ENCODE results near the gene ZNF880.

ZNF880 gene

DNA sequence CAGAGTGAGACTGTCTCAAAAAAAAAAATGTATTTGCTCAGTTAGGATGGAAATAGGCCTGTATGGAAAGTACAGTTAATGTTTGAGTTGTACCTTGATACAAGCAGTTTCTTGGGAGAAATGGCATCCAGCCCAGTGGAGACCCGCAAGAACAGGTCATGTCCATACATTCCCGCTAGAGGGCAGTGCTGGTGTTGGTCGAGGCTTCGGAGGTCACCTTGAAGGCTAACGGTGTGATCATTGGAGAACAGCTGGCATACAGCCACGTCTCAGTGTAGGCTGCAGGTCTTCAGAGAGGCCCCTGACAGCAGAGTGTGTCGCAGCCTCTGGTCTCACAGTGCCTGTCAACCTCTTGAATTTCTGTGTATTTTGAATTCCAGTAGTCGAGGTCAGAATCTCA lies 26.2 kb upstream of the ZNF880 start:
- DNase-seq (ENCODE audit: low read depth) = peak; percentile 31
- no peak overlapping the region for H3K4me3 ChIP-seq (ENCODE audit: control insufficient read depth, low read depth, low read length)
- TF ChIP-seq, protein P1, sequence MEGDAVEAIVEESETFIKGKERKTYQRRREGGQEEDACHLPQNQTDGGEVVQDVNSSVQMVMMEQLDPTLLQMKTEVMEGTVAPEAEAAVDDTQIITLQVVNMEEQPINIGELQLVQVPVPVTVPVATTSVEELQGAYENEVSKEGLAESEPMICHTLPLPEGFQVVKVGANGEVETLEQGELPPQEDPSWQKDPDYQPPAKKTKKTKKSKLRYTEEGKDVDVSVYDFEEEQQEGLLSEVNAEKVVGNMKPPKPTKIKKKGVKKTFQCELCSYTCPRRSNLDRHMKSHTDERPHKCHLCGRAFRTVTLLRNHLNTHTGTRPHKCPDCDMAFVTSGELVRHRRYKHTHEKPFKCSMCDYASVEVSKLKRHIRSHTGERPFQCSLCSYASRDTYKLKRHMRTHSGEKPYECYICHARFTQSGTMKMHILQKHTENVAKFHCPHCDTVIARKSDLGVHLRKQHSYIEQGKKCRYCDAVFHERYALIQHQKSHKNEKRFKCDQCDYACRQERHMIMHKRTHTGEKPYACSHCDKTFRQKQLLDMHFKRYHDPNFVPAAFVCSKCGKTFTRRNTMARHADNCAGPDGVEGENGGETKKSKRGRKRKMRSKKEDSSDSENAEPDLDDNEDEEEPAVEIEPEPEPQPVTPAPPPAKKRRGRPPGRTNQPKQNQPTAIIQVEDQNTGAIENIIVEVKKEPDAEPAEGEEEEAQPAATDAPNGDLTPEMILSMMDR (conservative IDR thresholded peaks at IDR 0.05; ENCODE audit: control insufficient read depth, insufficient read depth, low read depth, low read length) = peak; percentile 36

DNA sequence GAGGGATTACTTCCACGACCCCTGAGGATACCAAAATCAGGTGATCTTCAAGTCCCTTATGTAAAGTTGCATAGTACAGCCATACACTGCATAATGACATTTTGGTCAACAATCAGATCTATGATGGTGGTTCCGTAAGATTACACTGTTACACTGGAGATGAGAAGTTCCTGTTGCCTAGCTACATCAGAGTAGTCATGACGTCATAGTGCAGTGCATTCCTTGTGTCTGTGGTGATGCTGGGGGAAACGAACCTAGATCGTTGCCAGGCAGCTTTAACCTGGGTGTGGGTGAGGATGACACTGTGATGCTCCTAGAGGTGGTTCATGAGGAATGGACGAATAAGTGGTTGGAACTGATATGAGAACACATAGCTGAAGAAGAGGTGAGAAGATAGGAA lies 24.6 kb upstream of the ZNF880 start:
- H3K4me3 ChIP-seq (ENCODE audit: control insufficient read depth, low read depth, low read length) = no peak overlapping the region
- TF ChIP-seq, protein P1 (conservative IDR thresholded peaks at IDR 0.05; ENCODE audit: control insufficient read depth, insufficient read depth, low read depth, low read length) = no peak
- no peak for DNase-seq (ENCODE audit: low read depth)

DNA sequence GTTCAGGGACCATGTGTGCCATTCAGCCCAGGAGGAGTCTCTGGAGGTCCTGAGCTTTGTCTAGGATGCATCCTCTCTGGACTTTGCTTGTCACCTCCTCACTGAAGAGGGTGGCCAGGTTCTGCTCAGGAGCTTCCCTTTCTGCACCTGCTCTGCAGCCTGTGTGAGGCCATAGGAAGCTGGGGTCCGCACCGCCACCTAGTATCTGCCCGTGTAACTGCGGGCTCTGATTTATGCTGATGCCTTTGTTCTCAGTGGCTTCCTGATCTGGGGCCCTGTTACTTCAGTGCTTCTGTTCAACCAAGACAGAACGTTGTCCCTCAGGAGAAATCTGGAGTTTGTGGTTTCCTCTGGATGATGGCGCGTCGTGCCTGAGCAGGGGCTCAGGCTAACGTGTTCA lies 18.2 kb upstream of the ZNF880 start:
- TF ChIP-seq, protein P1 (conservative IDR thresholded peaks at IDR 0.05; ENCODE audit: control insufficient read depth, insufficient read depth, low read depth, low read length) = no peak
- no peak overlapping the region for H3K4me3 ChIP-seq (ENCODE audit: control insufficient read depth, low read depth, low read length)
- DNase-seq (ENCODE audit: low read depth) = no peak

DNA sequence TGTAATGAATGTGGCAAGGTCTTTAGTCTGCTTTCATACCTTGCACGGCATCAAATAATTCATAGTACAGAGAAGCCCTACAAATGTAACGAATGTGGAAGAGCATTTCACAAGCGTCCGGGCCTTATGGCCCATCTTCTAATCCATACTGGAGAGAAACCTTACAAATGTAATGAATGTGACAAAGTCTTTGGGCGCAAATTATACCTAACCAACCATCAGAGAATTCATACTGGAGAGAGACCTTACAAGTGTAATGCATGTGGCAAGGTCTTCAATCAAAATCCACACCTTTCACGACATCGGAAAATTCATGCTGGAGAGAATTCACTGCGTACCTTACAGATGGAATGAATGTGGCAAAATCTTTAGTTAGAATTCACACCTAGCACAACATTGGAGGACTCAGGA lies 3.3 kb upstream of the ZNF880 start:
- TF ChIP-seq, protein P1 (conservative IDR thresholded peaks at IDR 0.05; ENCODE audit: control insufficient read depth, insufficient read depth, low read depth, low read length) = no peak
- H3K4me3 ChIP-seq (ENCODE audit: control insufficient read depth, low read depth, low read length) = no peak overlapping the region
- DNase-seq (ENCODE audit: low read depth) = no peak

DNA sequence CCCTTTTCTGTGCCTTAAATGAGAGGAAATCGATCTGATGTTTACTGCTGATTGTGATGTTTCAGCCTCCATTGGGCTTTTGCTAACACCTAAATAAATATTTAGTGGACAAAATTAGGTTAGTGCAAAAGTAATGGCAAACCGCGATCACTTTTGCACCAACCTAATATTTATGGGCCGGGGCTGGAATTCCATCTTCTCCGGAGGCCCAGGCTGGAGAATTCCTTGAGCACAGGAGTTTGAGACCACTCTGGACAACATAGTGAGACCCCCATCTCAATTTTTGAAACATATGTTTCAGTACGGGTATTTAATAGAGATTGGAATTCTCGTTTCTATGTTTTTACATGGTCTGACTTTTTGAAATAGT lies 603 bp downstream of the ZNF880 start:
- TF ChIP-seq, protein P1 (conservative IDR thresholded peaks at IDR 0.05; ENCODE audit: control insufficient read depth, insufficient read depth, low read depth, low read length) = no peak
- H3K4me3 ChIP-seq (ENCODE audit: control insufficient read depth, low read depth, low read length) = peak overlapping the region; percentile 92
- DNase-seq (ENCODE audit: low read depth) = no peak

DNA sequence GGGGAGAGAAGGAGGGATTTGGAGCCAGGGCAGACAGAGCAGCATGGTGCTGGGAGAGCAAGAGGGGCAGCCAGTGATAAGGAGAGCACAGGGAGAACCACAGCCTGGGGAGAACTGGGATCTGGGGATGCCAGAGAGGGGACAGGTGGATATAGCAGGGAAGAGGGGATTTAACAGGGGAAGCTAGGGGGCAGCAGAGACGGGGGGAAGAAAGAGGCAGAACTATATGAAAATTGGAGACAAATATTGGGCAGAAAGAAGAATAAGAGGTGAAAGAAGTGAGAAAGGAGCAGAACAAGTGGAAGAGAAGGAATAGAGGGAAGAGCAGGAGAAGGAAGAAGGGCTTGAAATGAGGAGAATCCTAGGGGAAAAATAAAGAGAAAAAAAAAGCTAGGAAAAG lies 21.4 kb downstream of the ZNF880 start:
- H3K4me3 ChIP-seq (ENCODE audit: control insufficient read depth, low read depth, low read length) = no peak overlapping the region
- TF ChIP-seq, protein P1 (conservative IDR thresholded peaks at IDR 0.05; ENCODE audit: control insufficient read depth, insufficient read depth, low read depth, low read length) = no peak
- DNase-seq (ENCODE audit: low read depth) = no peak

All from fibroblast of mammary gland (primary cell).